Sigmoid colon (tissue), 7 donors: Measurements from ENCODE around the gene TOMM20L. TPM values are rescaled to one million over a fixed set of nuclear protein-coding genes. Genes with fewer than 3 reads are reported as not detected.
A peak's percentile ranks its signal among the peaks of the same experiment; 100 is the strongest.

Source experiments
- DNase-seq: peaks from one replicate; pipeline ENCODE4 v3.0.0-alpha.2; 2019
- H3K27ac ChIP-seq, 4 donors: fragments of 200-600 bp; sonication (generic); one replicate each; pipeline ENCODE4 v1.5.1; 2016 to 2019; ENCODE audit warnings: mild to moderate bottlenecking in 1 of 4
- H3K27me3 ChIP-seq, 3 donors: fragments of 200-600 bp; sonication (generic); one replicate each; pipeline ENCODE4 v1.5.1; 2019; ENCODE audit warnings: mild to moderate bottlenecking in 1 of 3
- H3K36me3 ChIP-seq, 4 donors: fragments of 200-600 bp; sonication (generic); one replicate each; pipeline ENCODE4 v1.5.1; 2016 to 2019
- H3K4me1 ChIP-seq, 4 donors: fragments of 200-600 bp; sonication (generic); one replicate each; pipeline ENCODE4 v1.5.1; 2017 to 2019
- H3K4me3 ChIP-seq, 4 donors: fragments of 200-600 bp; sonication (generic); one replicate each; pipeline ENCODE4 v1.5.1; 2017 to 2019; ENCODE audit warnings: mild to moderate bottlenecking in 2 of 4, moderate library complexity in 1 of 4
- H3K9me3 ChIP-seq, 4 donors: fragments of 200-600 bp in 3 of 4; sonication (generic) in 3 of 4; one replicate each; pipeline versions ENCODE4 v1.5.1 to v1.6.1; 2013 to 2019
- CTCF ChIP-seq, 4 experiments: fragments of 450-650 bp in 3 of 4; fragments of 200-600 bp in 1 of 4; IDR thresholded peaks; one replicate each; pipeline ENCODE4 v1.5.1; 2016 to 2019; ENCODE audit warnings: antibody characterized with exemption in 4 of 4, mild to moderate bottlenecking in 3 of 4, moderate library complexity in 2 of 4
- EP300 ChIP-seq, 4 donors: sonication (generic); formaldehyde crosslinking; IDR thresholded peaks; one replicate each; pipeline ENCODE4 v1.6.1; 2017; ENCODE audit warnings: antibody characterized with exemption in 4 of 4
- POLR2A ChIP-seq, 2 donors: fragments of 450-650 bp; IDR thresholded peaks; one replicate each; pipeline ENCODE4 v1.6.1; 2016; ENCODE audit warnings: antibody characterized with exemption in 2 of 2, mild to moderate bottlenecking in 2 of 2, moderate library complexity in 2 of 2
- POLR2AphosphoS5 ChIP-seq, 4 donors: sonication (generic); formaldehyde crosslinking; IDR thresholded peaks; one replicate each; pipeline ENCODE4 v1.6.1; 2017; ENCODE audit warnings: antibody characterized with exemption in 4 of 4
- WGBS, 2 donors: extraction: QIAGEN DNeasy Blood & Tissue Kit; methylation state at CpG; one replicate each; pipeline ENCODE4 v1.1.7; 2013; 5-methylcytosine and 5-hydroxymethylcytosine counted together
- intact Hi-C: fragments of 100-400 bp; cut with DNase I; formaldehyde crosslinking; loops from one replicate; pipeline ENCODE4 v1.15.1; 2023
- polyA plus RNA-seq, 3 donors: library from polyadenylated mRNA; stranded (reverse); fragments of 200-250 nt; gene quantifications; one replicate each; pipeline ENCODE4 v1.2.3, GENCODE V29; 2013
- total RNA-seq, 4 donors: library from RNA; depleted of rRNA; stranded (reverse); fragments of >200 nt; gene quantifications; one replicate each; pipeline ENCODE4 v1.1.0, GENCODE V29; 2016
- donor health status: healthy with polysubstance abuse.
- donor health status: Bipolar disorder and iron deficiency.
- donor health status: healthy.

TOMM20L gene
- total and polyA plus RNA-seq, 7 donors, result 0.25 TPM; not detected in 6

- no peak overlapping the region for H3K4me3 ChIP-seq
- WGBS, 2 donors, result 89 to 96% methylated on average over 3 of the region's 3 CpGs
- no peak overlapping the region for H3K27ac ChIP-seq
- TF ChIP-seq CTCF (IDR thresholded peaks at IDR 0.05) (peak in 1 of 4 experiments; percentile 16), POLR2A (IDR thresholded peaks at IDR 0.05) (no peak), POLR2AphosphoS5 (IDR thresholded peaks at IDR 0.05) (no peak), EP300 (IDR thresholded peaks at IDR 0.05) (no peak)
- H3K9me3 ChIP-seq, result no peaks in the 10 kb centered on the region
- intact Hi-C loops, result no loop called here
- peaks cover 4 to 77% (median 36%) of the 10 kb centered on the region in 4 donors for H3K36me3 ChIP-seq
- H3K4me1 ChIP-seq, result no peaks in the 10 kb centered on the region
- no peaks in the 10 kb centered on the region for H3K27me3 ChIP-seq
- no peak for DNase-seq
These were observed 32.8 kb upstream of the TOMM20L start for GRCh38 chr14:58362798-58363412.

- no peak overlapping the region for H3K27ac ChIP-seq
- WGBS, 2 donors, result 93 to 95% methylated on average over 4 of the region's 4 CpGs
- intact Hi-C loops, result no loop called here
- no peaks in the 10 kb centered on the region for H3K9me3 ChIP-seq
- H3K36me3 ChIP-seq, result peaks cover 4 to 84% (median 39%) of the 10 kb centered on the region in 4 donors
- TF ChIP-seq POLR2A (IDR thresholded peaks at IDR 0.05) (no peak), EP300 (IDR thresholded peaks at IDR 0.05) (no peak), POLR2AphosphoS5 (IDR thresholded peaks at IDR 0.05) (no peak), CTCF (IDR thresholded peaks at IDR 0.05) (no peak)
- H3K27me3 ChIP-seq, result no peaks in the 10 kb centered on the region
- no peak for DNase-seq
- no peak overlapping the region for H3K4me3 ChIP-seq
- H3K4me1 ChIP-seq, result no peaks in the 10 kb centered on the region
These were observed 31.4 kb upstream of the TOMM20L start for GRCh38 chr14:58364316-58364715.

- no peak overlapping the region for H3K27ac ChIP-seq
- intact Hi-C loops, result no loop called here
- TF ChIP-seq POLR2AphosphoS5 (IDR thresholded peaks at IDR 0.05) (no peak), EP300 (IDR thresholded peaks at IDR 0.05) (no peak), CTCF (IDR thresholded peaks at IDR 0.05) (no peak), POLR2A (IDR thresholded peaks at IDR 0.05) (no peak)
- no peaks in the 10 kb centered on the region for H3K9me3 ChIP-seq
- no peak overlapping the region for H3K4me3 ChIP-seq
- H3K27me3 ChIP-seq, result no peaks in the 10 kb centered on the region
- no peak for DNase-seq
- no peaks in the 10 kb centered on the region for H3K4me1 ChIP-seq
- 89 to 94% methylated on average over 3 of the region's 3 CpGs for WGBS, 2 donors
- H3K36me3 ChIP-seq, result peaks cover 4 to 81% (median 29%) of the 10 kb centered on the region in 4 donors
These were observed 28.4 kb upstream of the TOMM20L start for GRCh38 chr14:58367296-58367695.

- H3K4me1 ChIP-seq, result no peaks in the 10 kb centered on the region
- no peaks in the 10 kb centered on the region for H3K27me3 ChIP-seq
- 95 to 96% methylated on average over 1 of the region's 1 CpG for WGBS, 2 donors
- no peak overlapping the region for H3K4me3 ChIP-seq
- no peaks in the 10 kb centered on the region for H3K9me3 ChIP-seq
- TF ChIP-seq POLR2A (IDR thresholded peaks at IDR 0.05) (no peak), EP300 (IDR thresholded peaks at IDR 0.05) (no peak), CTCF (IDR thresholded peaks at IDR 0.05) (no peak), POLR2AphosphoS5 (IDR thresholded peaks at IDR 0.05) (no peak)
- intact Hi-C loops, result no loop called here
- H3K27ac ChIP-seq, result no peak overlapping the region
- peaks cover 4 to 94% (median 30%) of the 10 kb centered on the region in 4 donors for H3K36me3 ChIP-seq
- no peak for DNase-seq
These were observed 26.8 kb upstream of the TOMM20L start for GRCh38 chr14:58368956-58369355.

DNA sequence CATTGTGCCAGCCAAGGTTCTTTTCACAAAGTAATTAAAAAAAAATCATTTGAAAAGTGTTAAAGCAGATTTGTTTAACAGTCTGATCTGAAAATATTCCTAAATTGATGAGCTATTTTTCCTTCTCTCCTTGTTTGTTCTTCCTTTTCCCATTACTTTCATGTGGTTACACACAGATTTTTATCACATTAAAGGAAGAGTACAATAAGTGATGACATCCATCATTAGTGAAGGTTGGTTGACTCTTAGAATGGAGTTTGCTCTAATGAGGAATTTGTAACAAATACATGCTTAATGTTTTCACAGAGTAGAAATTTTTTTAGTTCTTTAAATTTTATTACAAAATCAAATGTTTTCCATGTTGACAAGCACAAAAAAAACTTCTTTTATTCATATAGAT, 18.9 kb upstream of the TOMM20L start:
- Histone ChIP-seq H3K4me3 (no peak overlapping the region), H3K27me3 (no peaks in the 10 kb centered on the region), H3K27ac (no peak overlapping the region), H3K4me1 (no peaks in the 10 kb centered on the region), H3K9me3 (no peaks in the 10 kb centered on the region), H3K36me3 (peaks cover 0 to 66% (median 7%) of the 10 kb centered on the region in 4 donors)
- TF ChIP-seq CTCF (IDR thresholded peaks at IDR 0.05), result no peak
- TF ChIP-seq POLR2AphosphoS5 (IDR thresholded peaks at IDR 0.05), result no peak
- TF ChIP-seq EP300 (IDR thresholded peaks at IDR 0.05), result no peak
- no peak for TF ChIP-seq POLR2A (IDR thresholded peaks at IDR 0.05)
- DNase-seq, result no peak
- intact Hi-C loops, result no loop called here
